ENCODE measurements around the gene RASAL1. TPM values are rescaled to one million over a fixed set of nuclear protein-coding genes. Genes with fewer than 3 reads are reported as not detected.
A peak's percentile ranks its signal among the peaks of the same experiment; 100 is the strongest.

Gene RASAL1
- polyA plus RNA-seq, 1 donor (not counting 4 experiments of a cell fraction or from before 2014, with no cell fraction given): 0.05 TPM

- no peaks in the 10 kb centered on the region for H4K20me1 ChIP-seq (ENCODE audit: control insufficient read depth, extremely low read depth, insufficient read depth, low read length)
- H3K36me3 ChIP-seq (ENCODE audit: control insufficient read depth in 2 of 2, extremely low read depth in 1 of 2, insufficient read depth in 2 of 2, low read length in 2 of 2): no peaks in the 10 kb centered on the region
- no peaks in the 10 kb centered on the region for H3K9me3 ChIP-seq (ENCODE audit: control insufficient read depth, low read depth, low read length)
- FAIRE-seq: no peak
- TF ChIP-seq EZH2 (IDR thresholded peaks at IDR 0.05; ENCODE audit: low read length): no peak
- no peak for TF ChIP-seq CTCF (optimal IDR thresholded peaks at IDR 0.05 in 1 of 3, IDR thresholded peaks at IDR 0.05 in 1 of 3, conservative IDR thresholded peaks at IDR 0.05 in 1 of 3; ENCODE audit: extremely low read depth in 1 of 3, insufficient read depth in 2 of 3, low read length in 3 of 3)
- H2AFZ ChIP-seq (ENCODE audit: control insufficient read depth, low read length): no peak overlapping the region
- no peaks in the 10 kb centered on the region for H3K79me2 ChIP-seq (ENCODE audit: control insufficient read depth, insufficient read depth, low read length)
- no peak overlapping the region for H3K27ac ChIP-seq (ENCODE audit: control insufficient read depth, insufficient read depth, low read length)
- H3K27me3 ChIP-seq (ENCODE audit: control insufficient read depth, extremely low read depth, insufficient read depth, low read length): peaks cover 17% of the 10 kb centered on the region
- no peak overlapping the region for H3K9ac ChIP-seq (ENCODE audit: control insufficient read depth, extremely low read depth, insufficient read depth, low read length)
- dilution Hi-C loops (cut with MboI; ENCODE audit: extremely low pct_ligation_motif_present, low sequenced_read_pairs): loop anchor here (25.0 kb wide), 1 partner anchor 89 kb away; the partner anchor contains the start of gene DTX1
- DNase-seq (ENCODE audit: low read depth, low spot score): no peak
- no peaks in the 10 kb centered on the region for H3K9me1 ChIP-seq (ENCODE audit: control insufficient read depth, extremely low read depth, insufficient read depth, low read length)
- H3K4me2 ChIP-seq (ENCODE audit: control insufficient read depth, extremely low read depth, insufficient read depth, low read depth, low read length): no peak overlapping the region
- no peak overlapping the region for H3K4me3 ChIP-seq (ENCODE audit: control insufficient read depth in 2 of 3, extremely low read depth in 1 of 3, insufficient read depth in 2 of 3, low read depth in 1 of 3, low read length in 3 of 3)
- peaks cover 18% of the 10 kb centered on the region for H3K4me1 ChIP-seq (ENCODE audit: control insufficient read depth, extremely low read depth, insufficient read depth, low read length)
Measured at GRCh38 chr12:113151655-113152054, 16.1 kb upstream of the RASAL1 start.

- peak in 1 of 3 experiments; percentile 16 for TF ChIP-seq CTCF (optimal IDR thresholded peaks at IDR 0.05 in 1 of 3, IDR thresholded peaks at IDR 0.05 in 1 of 3, conservative IDR thresholded peaks at IDR 0.05 in 1 of 3; ENCODE audit: extremely low read depth in 1 of 3, insufficient read depth in 2 of 3, low read length in 3 of 3)
- TF ChIP-seq EZH2 (IDR thresholded peaks at IDR 0.05; ENCODE audit: low read length): no peak
- Histone ChIP-seq H3K4me3 (ENCODE audit: control insufficient read depth in 2 of 3, extremely low read depth in 1 of 3, insufficient read depth in 2 of 3, low read depth in 1 of 3, low read length in 3 of 3) (no peak within 1 kb of the TSS), H4K20me1 (ENCODE audit: control insufficient read depth, extremely low read depth, insufficient read depth, low read length) (no peaks in the 10 kb centered on the region), H3K27me3 (ENCODE audit: control insufficient read depth, extremely low read depth, insufficient read depth, low read length) (peaks cover 12% of the 10 kb centered on the region), H2AFZ (ENCODE audit: control insufficient read depth, low read length) (no peak within 1 kb of the TSS), H3K4me2 (ENCODE audit: control insufficient read depth, extremely low read depth, insufficient read depth, low read depth, low read length) (peak within 1 kb of the TSS; percentile 29), H3K36me3 (ENCODE audit: control insufficient read depth in 2 of 2, extremely low read depth in 1 of 2, insufficient read depth in 2 of 2, low read length in 2 of 2) (no peaks in the 10 kb centered on the region), H3K9me1 (ENCODE audit: control insufficient read depth, extremely low read depth, insufficient read depth, low read length) (no peaks in the 10 kb centered on the region), H3K4me1 (ENCODE audit: control insufficient read depth, extremely low read depth, insufficient read depth, low read length) (peaks cover 16% of the 10 kb centered on the region), H3K9me3 (ENCODE audit: control insufficient read depth, low read depth, low read length) (no peaks in the 10 kb centered on the region), H3K27ac (ENCODE audit: control insufficient read depth, insufficient read depth, low read length) (no peak within 1 kb of the TSS), H3K79me2 (ENCODE audit: control insufficient read depth, insufficient read depth, low read length) (no peaks in the 10 kb centered on the region), H3K9ac (ENCODE audit: control insufficient read depth, extremely low read depth, insufficient read depth, low read length) (no peak within 1 kb of the TSS)
- peak; percentile 82 for FAIRE-seq
- dilution Hi-C loops (cut with MboI; ENCODE audit: extremely low pct_ligation_motif_present, low sequenced_read_pairs): loop anchor here (25.0 kb wide), 1 partner anchor 87 kb away; the partner anchor contains the start of gene DTX1
- no peak for DNase-seq (ENCODE audit: low read depth, low spot score)
Measured at GRCh38 chr12:113149361-113150150, 14.0 kb upstream of the RASAL1 start, which contains the start of gene CFAP73. CFAP73 (plus strand) TSS chr12:113149724; CDS start chr12:113149858, 134 bp downstream.

Data from keratinocyte (primary cell).